ENCODE results near the gene CTNNBIP1. TPM values are rescaled to one million over a fixed set of nuclear protein-coding genes. Genes with fewer than 3 reads are reported as not detected.

CTNNBIP1 gene
- total and polyA plus RNA-seq, 2 of the 8 experiments (the other 6 are each of a cell fraction or from before 2014, with no cell fraction given): 40.9 to 46.6 TPM

DNA sequence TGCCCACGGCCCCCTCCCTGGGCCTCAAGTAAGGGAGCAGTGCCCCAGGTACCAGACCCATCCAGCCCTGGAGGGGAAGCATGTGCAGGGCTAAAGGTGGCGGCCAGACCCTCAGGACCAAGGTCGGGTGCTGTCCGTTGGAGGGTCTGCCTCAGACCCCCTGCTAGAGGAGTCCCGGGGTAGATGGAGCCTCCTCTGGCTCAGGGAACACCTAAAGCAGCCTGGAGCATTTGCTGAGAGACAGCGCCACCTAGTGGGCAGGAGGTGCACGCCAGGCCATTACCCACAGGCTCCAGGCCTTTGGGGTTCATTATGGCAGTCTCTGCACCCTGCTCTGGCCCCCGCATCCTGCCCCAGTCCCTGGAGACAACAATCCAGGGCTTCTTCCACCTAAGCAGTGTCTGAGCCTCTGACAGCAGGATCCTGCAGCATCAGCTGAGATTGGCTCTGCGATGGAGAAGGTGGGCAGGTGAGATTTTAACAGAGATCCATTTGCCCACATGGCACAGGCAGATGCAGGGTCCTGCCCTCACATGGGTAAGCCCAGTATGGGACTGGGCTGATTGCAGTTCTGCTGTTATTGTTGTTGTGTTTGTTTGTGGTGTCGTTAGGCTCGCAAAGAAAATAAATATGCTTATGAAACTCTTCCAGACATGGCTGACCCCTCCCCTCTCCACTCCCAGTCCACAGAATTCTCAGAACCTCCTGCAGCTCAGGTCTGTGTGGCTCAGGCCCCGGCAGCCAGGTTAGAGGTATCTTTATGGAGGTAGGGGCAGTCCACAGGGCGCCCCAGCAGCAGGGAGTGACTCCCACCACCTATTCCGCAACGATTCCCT, 42.4 kb downstream of the CTNNBIP1 start:
- H3K79me1 ChIP-seq (ENCODE audit: low read depth, low read length): no peaks in the 10 kb centered on the region
- CTCF ChIA-PET (ENCODE audit: partially characterized antibody): interaction anchor here (0.6 to 17.3 kb wide), 40 partner anchors 8 to 322 kb away, joined by 3 to 312 read pairs (median 4); partner anchors contain the start of genes LZIC and NMNAT1
- H2AFZ ChIP-seq (ENCODE audit: low read length): no peak overlapping the region
- H3K27ac ChIP-seq (ENCODE audit: low read depth, low read length): no peak overlapping the region
- H3K9me3 ChIP-seq (ENCODE audit: insufficient read depth in 2 of 2, low read depth in 1 of 2, low read length in 1 of 2): no peaks in the 10 kb centered on the region
- H3K27me3 ChIP-seq (replicated peaks in 1 of 4; ENCODE audit: control insufficient read depth in 3 of 4, extremely low read depth in 1 of 4, insufficient read depth in 3 of 4, low read length in 3 of 4): no peaks in the 10 kb centered on the region
- H4K5ac ChIP-seq (ENCODE audit: insufficient read length, low read depth, low read length): no peak overlapping the region
- no peak overlapping the region for H2BK5ac ChIP-seq (ENCODE audit: low read depth, low read length)
- no peak overlapping the region for H3K18ac ChIP-seq (ENCODE audit: extremely low read depth, low read length)
- no peak overlapping the region; the same call in 1 of the 2 replicates for H2BK15ac ChIP-seq (ENCODE audit: low read length)
- FAIRE-seq (peak; percentile 88), DNase-seq (ENCODE audit: low read depth in 1 of 2, low spot score in 2 of 2) (peak; percentile 56 to 99)
- no peak overlapping the region for H3K14ac ChIP-seq (ENCODE audit: insufficient read length)
- no peak overlapping the region for H2AK5ac ChIP-seq (ENCODE audit: low read depth, low read length)
- H3K4me2 ChIP-seq (ENCODE audit: insufficient read depth in 1 of 2, low read depth in 2 of 2, low read length in 2 of 2): no peak overlapping the region
- H3K36me3 ChIP-seq (ENCODE audit: control insufficient read depth in 2 of 4, insufficient read depth in 4 of 4, low read length in 3 of 4): no peaks in the 10 kb centered on the region; a peak in 1 of 8 replicates
- no peak overlapping the region for H3K23ac ChIP-seq (ENCODE audit: insufficient read length)
- H4K91ac ChIP-seq (replicated peaks; ENCODE audit: insufficient read length, low read length): no peak overlapping the region
- H4K20me1 ChIP-seq (replicated peaks in 1 of 2; ENCODE audit: control insufficient read depth in 1 of 2, insufficient read depth in 2 of 2, low read length in 2 of 2): no peaks in the 10 kb centered on the region
- 57% methylated on average over 15 of the region's 15 CpGs; no CpG with 5 or more reads in 1 of the 2 experiments for whole genome bisulfite sequencing, 2 experiments (ENCODE audit: extremely low coverage in 1 of 2, insufficient coverage in 1 of 2, insufficient read length in 1 of 2, insufficient replicate concordance in 2 of 2, low coverage in 1 of 2, low lambda C conversion rate in 2 of 2, missing lambda C conversion rate in 1 of 2)
- no peak overlapping the region for H3K56ac ChIP-seq (replicated peaks; ENCODE audit: insufficient read length, low read depth, low read length)
- peak overlapping the region in 1 of 4 experiments; percentile 13; a peak in 1 of 7 replicates for H3K9ac ChIP-seq (replicated peaks in 1 of 4; ENCODE audit: extremely low read depth in 1 of 4, low read depth in 3 of 4, low read length in 3 of 4)
- peak overlapping the region; percentile 57 for H4K8ac ChIP-seq (ENCODE audit: extremely low read depth, insufficient read depth, low read length)
- no peak overlapping the region for H2BK12ac ChIP-seq (ENCODE audit: low read depth, low read length)
- no peak overlapping the region for H3K4ac ChIP-seq (replicated peaks; ENCODE audit: insufficient read length, low read depth, low read length)
- H3K23me2 ChIP-seq (ENCODE audit: low read depth, low read length): no peaks in the 10 kb centered on the region
- peak overlapping the region; percentile 86; the same call in 1 of the 2 replicates for H2BK20ac ChIP-seq (ENCODE audit: low read length)
- no peak overlapping the region for H2BK120ac ChIP-seq (replicated peaks; ENCODE audit: low read depth, low read length)
- no peaks in the 10 kb centered on the region for H3K79me2 ChIP-seq (ENCODE audit: control insufficient read depth in 1 of 2, insufficient read depth in 2 of 2, low read length in 2 of 2)
- H3K4me3 ChIP-seq (ENCODE audit: extremely low read depth in 1 of 4, insufficient read depth in 2 of 4, low read depth in 3 of 4, low read length in 4 of 4): no peak overlapping the region
- POLR2A ChIA-PET (ENCODE audit: partially characterized antibody): interaction anchor here (0.9 to 1.1 kb wide), 2 partner anchors 39 to 83 kb away, joined by 3 to 5 read pairs; no protein-coding TSS in a partner anchor
- no peaks in the 10 kb centered on the region; a peak in 2 of 7 replicates for H3K4me1 ChIP-seq (replicated peaks in 1 of 4; ENCODE audit: control insufficient read depth in 3 of 4, insufficient read depth in 4 of 4, low read length in 3 of 4)
- TF ChIP-seq SP4 (IDR thresholded peaks at IDR 0.05; ENCODE audit: low read length): no peak
- no peak for TF ChIP-seq BACH1 (IDR thresholded peaks at IDR 0.05; ENCODE audit: low read length)
- TF ChIP-seq TAF1 (IDR thresholded peaks at IDR 0.05; ENCODE audit: low read depth, low read length): no peak
- TF ChIP-seq SP1 (IDR thresholded peaks at IDR 0.05; ENCODE audit: low read depth, low read length): no peak
- TF ChIP-seq, protein P1, sequence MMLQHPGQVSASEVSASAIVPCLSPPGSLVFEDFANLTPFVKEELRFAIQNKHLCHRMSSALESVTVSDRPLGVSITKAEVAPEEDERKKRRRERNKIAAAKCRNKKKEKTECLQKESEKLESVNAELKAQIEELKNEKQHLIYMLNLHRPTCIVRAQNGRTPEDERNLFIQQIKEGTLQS (IDR thresholded peaks at IDR 0.05; ENCODE audit: insufficient read depth, low read depth, low read length): no peak
- 0 out of 4 replicates have a peak, but pooled peaks of 1 of the 2 experiments have one; percentile 48 for TF ChIP-seq SIN3A (conservative IDR thresholded peaks at IDR 0.05 in 1 of 2, IDR thresholded peaks at IDR 0.05 in 1 of 2; ENCODE audit: low read depth in 1 of 2, low read length in 2 of 2)
- no peak for TF ChIP-seq SRF (IDR thresholded peaks at IDR 0.05; ENCODE audit: low read depth, low read length)
- TF ChIP-seq SAP30 (IDR thresholded peaks at IDR 0.05; ENCODE audit: insufficient read depth, insufficient replicate concordance, low read length): no peak
